NCI-H2171 (cell line): ENCODE measurements around the gene SLC16A7.
A peak's percentile ranks its signal among the peaks of the same experiment; 100 is the strongest.

ENCODE experiments used
- DNase-seq: peaks from one replicate; lab custom pipeline; 2025; lab: John Stamatoyannopoulos, UW

The SLC16A7 gene

GRCh38 chr12:59668674-59669073, 72.8 kb downstream of the SLC16A7 start:
- no peak for DNase-seq

- DNase-seq = no peak
These were observed 76.4 kb downstream of the SLC16A7 start for GRCh38 chr12:59672273-59672672.

GRCh38 chr12:59675461-59675860, 79.6 kb downstream of the SLC16A7 start:
- DNase-seq = no peak

GRCh38 chr12:59677857-59678256, 82.0 kb downstream of the SLC16A7 start:
- DNase-seq = no peak

- no peak for DNase-seq
These were observed 83.1 kb downstream of the SLC16A7 start for GRCh38 chr12:59678759-59679411.

GRCh38 chr12:59689776-59690175, 93.9 kb downstream of the SLC16A7 start:
- DNase-seq = no peak

- DNase-seq = no peak
These were observed 99.5 kb downstream of the SLC16A7 start for GRCh38 chr12:59695379-59695778.

- no peak for DNase-seq
These were observed 102.8 kb downstream of the SLC16A7 start for GRCh38 chr12:59698600-59698999.

- no peak for DNase-seq
These were observed 103.8 kb downstream of the SLC16A7 start for GRCh38 chr12:59699421-59700152.

- DNase-seq = no peak
These were observed 104.3 kb downstream of the SLC16A7 start for GRCh38 chr12:59700153-59700450.

- no peak for DNase-seq
These were observed 112.2 kb downstream of the SLC16A7 start for GRCh38 chr12:59708064-59708463.

- peak; percentile 35 for DNase-seq
These were observed 112.7 kb downstream of the SLC16A7 start for GRCh38 chr12:59708484-59708883.

- no peak for DNase-seq
These were observed 114.3 kb downstream of the SLC16A7 start for GRCh38 chr12:59710004-59710628.

GRCh38 chr12:59710964-59711363, 115.1 kb downstream of the SLC16A7 start:
- no peak for DNase-seq

GRCh38 chr12:59715434-59715833, 119.6 kb downstream of the SLC16A7 start:
- no peak for DNase-seq

GRCh38 chr12:59716043-59716442, 120.2 kb downstream of the SLC16A7 start:
- DNase-seq = no peak

GRCh38 chr12:59717436-59717835, 121.6 kb downstream of the SLC16A7 start:
- no peak for DNase-seq

- DNase-seq = no peak
These were observed 123.9 kb downstream of the SLC16A7 start for GRCh38 chr12:59719701-59720100.

GRCh38 chr12:59723520-59723919, 127.7 kb downstream of the SLC16A7 start:
- DNase-seq = no peak

GRCh38 chr12:59724011-59724695, 128.3 kb downstream of the SLC16A7 start:
- no peak for DNase-seq

- DNase-seq = no peak
These were observed 137.4 kb downstream of the SLC16A7 start for GRCh38 chr12:59733200-59733599.

- no peak for DNase-seq
These were observed 138.5 kb downstream of the SLC16A7 start for GRCh38 chr12:59734371-59734770.

- no peak for DNase-seq
These were observed 139.4 kb downstream of the SLC16A7 start for GRCh38 chr12:59735231-59735630.
